HG03469 (cell line): ENCODE measurements around the gene GRP.
"Not testable (repeated sequence)": the region's sequence is repeated elsewhere in the genome, so short reads cannot be mapped to it uniquely, and the experiment has no call there.

Source experiments
- ATAC-seq: cut with Tn5 transposase; IDR thresholded peaks from one replicate; pipeline ENCODE4 v1.9.1; 2021; ENCODE audit warnings: mild to moderate bottlenecking, moderate library complexity, moderate number of reproducible peaks; ENCODE audit not compliant: unreplicated experiment

The GRP gene

DNA sequence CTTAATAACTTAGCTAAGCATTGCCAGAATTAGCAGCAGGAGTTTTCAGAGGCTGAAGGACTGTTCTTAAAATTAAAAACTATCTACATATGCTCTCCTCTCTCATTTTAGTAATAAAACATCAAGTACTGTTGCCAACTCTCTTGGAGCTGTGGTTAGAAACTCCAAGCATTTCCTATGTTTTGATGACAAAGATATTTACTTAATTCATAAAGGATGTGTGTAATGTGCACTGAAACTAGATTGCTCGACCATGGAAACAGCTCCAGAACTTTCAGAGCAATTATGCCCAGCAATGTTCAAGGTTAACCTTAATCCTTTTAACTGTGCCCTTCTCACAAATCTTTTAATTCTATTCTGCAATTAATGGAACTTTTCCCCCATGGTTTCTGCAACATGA is 8.4 kb downstream of the GRP start:
- ATAC-seq: no peak

DNA sequence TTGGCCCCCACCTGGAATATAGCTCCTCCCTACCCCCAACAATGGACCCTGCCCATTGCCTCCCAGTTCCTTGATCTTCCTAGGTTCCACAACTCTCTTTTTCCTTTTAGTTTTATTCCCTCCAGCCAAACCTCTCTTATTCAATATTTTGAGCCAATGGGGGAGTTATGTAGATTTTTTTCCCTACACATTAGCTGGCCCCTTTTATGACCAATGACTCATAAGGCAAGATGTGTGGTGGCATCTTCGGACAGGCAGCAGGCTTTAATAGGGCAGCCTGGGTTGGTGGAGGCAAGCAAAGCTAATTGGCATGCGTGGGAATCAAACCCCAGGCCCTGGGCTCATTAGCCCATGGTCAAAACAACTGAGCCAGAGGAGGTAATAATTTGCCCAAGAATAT is 9.2 kb downstream of the GRP start:
- no peak for ATAC-seq

DNA sequence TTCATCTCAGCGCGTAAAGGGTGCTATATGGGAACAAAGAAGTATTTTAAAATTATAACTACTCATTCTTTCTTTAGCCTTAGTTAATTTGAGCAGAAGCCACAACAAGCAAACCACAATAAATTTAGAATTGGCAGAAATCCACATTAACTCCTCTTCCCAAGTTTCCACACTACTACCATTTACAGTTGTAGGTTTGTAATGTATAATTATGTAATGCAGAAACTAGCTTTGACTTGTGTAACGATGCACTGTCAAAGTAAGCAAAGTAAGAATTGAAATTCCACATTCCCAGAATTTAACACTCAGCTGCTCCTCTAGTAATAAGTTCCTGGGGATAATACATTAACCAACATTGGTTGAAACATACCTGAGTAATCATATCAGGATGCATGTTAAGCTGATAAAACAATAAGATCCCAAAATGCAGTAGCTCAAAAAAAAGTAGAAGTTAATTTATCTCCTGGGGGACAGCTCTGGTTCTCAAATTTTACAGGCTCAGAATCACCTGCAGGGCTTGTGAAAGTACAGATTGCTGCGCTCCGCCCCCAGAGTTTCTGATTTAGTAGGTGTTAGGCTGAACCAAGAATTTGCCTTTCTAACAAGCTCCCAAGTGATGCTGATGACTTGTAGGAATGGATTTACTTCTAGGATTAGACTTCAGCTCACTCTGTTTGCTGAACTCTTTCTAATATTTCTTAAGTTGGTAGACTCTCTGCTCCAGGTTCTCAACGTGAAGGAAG is 9.9 kb downstream of the GRP start:
- ATAC-seq: no peak

DNA sequence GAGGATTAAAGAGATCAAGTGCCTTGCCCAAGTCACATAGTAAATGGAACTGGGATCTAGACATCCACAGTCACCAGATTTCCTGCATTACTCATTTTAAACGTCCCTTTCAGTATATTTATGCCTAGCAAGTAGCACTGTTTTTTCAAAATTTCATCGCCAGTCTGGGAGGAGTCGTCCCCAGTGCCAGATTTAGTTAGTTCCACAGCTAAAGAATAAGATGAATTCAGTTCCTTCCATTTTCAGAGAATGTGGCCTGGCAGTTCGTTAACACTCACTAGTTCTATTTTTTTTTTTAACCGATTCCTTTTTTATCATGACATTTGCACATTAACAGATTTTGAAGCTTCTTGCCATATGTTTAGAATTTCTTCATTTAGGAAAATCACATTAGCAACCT is 11.2 kb downstream of the GRP start:
- ATAC-seq: no peak

DNA sequence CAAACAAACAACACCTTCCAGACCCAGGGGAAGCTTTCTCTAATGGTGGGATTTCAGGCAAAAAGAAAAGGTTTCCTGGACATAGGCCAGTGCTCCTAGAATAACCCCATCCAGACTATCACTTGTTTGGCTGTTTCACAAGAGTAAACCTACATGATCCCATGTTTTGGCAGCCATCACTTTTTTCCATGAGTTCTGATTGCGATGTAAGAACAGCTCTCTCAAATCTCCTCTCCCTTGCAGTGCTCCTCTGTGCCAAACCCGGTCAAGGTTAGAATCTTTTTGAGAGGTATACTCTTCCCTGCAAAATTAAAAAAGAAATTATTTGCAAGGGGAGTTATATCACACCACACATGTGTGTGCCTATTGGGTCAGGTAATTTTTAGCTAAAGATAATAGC is 11.9 kb downstream of the GRP start:
- ATAC-seq: no peak

DNA sequence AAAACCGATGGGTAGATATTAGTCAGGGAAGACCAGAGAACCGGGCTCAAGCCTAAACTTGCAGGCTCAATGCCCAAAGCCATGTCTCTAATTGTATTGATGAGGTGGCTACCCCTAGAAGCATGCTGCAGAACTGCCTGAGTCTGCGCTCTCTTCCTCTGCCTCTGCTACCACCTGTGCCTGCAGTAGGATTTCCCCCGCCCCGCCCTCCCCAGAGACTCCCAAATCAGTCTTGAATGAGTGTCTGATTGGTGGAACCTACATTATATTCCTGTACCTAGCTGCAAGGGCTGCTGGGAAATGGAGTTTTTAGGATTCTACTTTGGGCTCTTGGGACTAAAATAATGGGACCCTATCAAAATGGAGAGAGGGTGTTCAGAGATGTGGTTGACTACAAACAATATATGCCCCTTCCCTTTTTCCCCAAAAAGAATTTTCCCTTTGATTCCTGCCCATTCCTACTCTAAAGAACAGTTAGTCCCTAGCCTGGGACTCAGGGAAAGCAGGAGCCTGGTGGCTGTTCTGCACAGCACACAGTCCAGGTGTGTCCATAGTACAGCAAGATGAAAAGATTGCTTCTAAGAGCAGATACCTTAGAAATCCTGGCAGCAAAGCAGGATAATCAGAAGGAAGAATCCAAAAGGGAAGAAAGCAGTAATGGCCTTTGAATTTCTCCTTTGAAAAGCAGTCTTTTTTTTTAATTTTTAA is 12.5 kb downstream of the GRP start:
- ATAC-seq: no peak

DNA sequence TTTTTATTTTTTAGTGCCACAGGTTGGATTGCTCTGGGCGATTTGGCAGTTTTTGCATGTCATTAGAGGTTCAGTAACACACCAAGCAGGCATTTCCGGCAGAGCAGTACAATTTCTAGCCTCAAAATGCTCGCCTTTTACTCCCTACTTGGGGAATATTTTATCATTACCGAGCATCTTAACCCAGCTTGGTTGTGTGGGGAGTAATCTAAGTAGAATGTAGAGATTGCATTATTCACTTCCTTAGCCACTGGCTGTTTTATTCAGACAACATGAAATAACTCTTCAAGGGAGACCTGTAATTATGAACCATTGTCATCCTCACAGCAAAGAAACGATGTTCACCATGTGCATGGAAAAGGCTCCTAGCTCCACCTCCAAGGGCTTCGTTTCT is 13.1 kb downstream of the GRP start:
- no peak for ATAC-seq

DNA sequence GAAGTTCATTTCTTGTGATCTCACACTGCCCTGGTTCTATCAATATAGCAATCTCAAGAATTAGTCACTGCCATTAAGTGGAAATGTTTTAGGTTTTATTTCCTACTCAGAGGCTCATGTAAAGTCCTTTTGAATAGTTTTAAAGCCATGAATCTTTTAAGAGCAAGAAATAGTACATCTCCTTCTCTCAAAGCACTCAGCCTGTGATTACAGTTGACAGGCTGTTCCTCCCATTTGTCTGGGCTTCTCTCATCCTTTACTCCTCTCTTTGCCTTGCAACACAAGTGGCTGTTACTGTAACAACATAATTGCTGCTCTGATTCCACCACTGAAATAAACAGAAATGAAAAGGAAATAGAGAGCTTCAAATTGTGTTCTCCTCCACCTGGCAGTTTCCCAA is 18.4 kb downstream of the GRP start:
- ATAC-seq: no peak

DNA sequence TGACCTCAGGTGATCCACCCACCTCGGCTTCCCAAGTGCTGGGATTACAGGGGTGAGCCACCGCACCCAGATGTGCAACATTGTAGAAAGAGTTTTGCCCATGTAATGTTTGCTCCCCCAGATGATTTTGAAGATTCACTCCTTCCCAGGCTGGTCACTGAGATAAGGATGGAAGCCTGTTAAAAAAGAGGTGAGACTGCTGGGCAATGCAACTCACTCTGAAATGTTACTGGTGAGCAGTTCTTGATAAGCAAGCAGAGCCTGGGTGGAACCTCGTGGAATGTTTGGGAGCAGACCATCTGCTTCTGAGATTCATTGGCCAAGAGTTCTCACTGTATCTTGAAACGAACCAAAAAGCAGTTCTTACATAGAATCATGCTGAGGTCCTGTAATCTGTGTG is 19.7 kb downstream of the GRP start:
- no peak for ATAC-seq

DNA sequence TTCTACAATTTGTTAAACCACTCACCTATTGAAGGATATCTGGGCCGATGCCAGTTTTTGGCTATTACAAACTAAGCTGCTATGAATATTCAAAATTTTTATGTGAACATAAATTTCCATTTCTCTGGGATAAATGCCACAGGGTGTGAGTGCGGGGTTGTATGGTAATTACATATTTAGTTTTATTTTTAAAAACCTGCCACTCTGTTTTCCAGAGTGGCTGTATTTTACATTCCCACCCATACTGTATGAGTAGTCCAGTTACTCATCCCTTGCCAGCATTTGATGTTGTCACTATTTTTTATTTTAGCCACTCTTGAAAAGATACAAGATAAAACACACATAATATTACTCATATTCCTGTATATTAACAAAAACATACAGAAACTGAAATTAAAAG is 22.9 kb downstream of the GRP start:
- no peak for ATAC-seq

DNA sequence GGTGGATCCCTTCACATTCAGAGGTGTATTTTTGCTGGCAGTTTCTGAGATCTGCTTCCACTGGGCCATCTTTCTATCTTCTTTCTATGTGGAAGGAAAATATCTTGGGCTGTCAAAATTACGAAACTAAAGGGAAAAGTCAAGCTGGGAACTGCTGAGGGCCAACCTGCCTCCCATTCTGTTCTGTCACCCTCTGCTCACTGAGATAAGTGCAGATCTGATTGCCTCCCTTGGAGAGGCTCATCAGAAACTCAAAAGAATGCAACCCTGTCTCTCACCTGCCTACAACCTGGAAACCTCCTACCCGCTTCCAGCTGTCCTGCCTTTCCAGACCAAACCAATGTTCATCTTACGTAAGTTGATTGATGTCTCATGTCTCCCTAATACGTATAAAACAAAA is 26.8 kb downstream of the GRP start:
- ATAC-seq: no peak

DNA sequence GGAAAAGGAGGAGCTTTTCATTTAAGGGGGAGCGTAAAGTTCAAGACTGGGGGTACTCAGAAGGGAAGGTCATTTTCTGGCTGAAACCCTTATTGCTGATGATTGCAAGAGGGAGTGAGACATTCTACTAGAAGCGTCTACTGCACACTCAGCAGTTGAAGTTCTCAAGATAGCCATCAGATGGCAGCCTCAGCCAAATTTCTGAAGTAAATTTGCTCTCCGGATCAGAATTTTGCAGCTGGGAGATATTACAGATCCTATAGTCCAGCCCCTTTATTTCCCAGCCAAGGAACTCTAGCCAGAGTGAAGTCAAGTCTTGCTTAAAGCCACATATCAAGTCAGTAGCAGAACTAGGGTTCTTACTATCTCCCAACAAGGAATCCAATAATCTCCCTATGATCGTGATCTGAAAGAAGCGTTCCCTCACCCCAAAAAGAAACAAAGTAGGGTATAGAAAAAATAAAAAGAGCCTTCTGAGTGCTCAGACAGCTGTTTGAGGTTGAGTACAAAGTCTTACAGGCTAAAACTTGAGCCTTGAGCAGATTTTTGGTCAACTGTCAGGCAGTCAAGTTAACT is 29.3 kb downstream of the GRP start:
- ATAC-seq: no peak

DNA sequence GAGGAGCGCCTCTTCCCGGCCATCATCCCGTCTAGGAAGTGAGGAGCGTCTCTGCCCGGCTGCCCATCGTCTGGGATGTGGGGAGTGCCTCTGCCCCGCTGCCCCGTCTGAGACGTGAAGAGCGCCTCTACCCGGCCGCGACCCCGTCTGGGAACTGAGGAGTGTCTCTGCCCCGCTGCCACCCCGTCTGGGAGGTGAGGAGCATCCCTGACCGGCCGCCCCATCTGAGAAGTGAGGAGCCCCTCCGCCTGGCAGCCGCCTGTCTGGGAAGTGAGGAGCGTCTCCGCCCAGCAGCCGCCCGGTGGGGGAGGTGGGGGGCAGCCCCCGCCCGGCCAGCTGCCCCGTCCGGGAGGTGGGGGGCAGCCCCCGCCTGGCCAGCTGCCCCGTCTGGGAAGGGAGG is 35.5 kb downstream of the GRP start:
- ATAC-seq: not testable (repeated sequence)

DNA sequence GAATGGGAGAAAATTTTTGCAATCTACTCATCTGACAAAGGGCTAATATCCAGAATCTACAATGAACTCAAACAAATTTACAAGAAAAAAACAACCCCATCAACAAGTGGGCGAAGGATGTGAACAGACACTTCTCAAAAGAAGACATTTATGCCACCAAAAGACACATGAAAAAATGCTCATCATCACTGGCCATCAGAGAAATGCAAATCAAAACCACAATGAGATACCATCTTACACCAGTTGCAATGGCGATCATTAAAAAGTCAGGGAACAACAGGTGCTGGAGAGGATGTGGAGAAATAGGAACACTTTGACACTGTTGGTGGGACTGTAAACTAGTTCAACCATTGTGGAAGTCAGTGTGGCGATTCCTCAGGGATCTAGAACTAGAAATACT is 41.9 kb downstream of the GRP start:
- not testable (repeated sequence) for ATAC-seq

DNA sequence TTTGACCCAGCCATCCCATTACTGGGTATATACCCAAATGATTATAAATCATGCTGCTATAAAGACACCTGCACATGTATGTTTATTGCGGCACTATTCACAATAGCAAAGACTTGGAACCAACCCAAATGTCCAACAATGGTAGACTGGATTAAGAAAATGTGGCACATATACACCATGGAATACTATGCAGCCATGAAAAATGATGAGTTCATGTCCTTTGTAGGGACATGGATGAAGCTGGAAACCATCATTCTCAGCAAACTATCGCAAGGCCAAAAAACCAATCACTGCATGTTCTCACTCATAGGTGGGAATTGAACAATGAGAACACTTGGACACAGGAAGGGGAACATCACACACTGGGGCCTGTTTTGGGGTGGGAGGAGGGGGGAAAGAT is 42.3 kb downstream of the GRP start:
- not testable (repeated sequence) for ATAC-seq

DNA sequence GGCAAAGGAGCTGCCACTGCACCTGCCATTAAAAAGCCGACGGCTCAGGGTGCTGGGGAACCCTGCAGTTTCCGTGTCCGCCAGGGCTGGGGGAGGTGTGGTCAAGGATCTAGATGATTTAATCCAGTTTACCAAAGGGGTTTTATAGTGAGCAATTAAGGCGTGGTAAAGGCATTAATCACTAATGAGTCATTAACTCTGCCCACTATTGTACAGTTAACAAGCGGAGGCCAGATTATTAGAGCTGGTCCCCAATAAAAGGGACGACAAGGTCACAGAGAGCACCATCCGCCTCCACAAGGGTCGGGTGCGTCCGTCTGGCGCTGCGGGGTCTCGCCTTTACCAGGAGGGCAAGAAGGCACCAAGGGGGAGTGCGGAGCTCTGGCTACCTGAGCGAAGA is 43.7 kb downstream of the GRP start:
- no peak for ATAC-seq

DNA sequence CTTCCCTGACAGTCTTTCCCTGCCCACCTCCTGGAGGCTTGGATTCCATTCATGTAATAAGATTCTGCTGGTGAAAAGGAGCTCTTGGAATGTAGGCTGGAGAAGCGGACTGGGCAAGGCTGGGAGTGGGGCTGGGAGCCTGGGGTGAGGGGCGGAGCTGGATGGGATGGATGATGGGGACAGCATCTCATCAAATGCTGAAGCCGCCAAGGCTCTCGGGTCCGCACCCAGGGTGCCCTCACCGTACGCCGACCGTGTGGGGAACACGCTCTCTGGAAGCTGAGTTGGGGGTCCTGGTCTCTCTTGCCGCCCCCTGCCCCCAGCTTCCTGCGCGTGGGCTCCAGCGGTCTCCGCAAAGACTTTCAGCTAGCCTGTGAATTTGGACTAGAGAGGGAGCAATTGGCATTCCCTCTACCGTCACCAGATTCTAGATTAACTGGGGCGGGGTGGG is 44.2 kb downstream of the GRP start:
- ATAC-seq: no peak

DNA sequence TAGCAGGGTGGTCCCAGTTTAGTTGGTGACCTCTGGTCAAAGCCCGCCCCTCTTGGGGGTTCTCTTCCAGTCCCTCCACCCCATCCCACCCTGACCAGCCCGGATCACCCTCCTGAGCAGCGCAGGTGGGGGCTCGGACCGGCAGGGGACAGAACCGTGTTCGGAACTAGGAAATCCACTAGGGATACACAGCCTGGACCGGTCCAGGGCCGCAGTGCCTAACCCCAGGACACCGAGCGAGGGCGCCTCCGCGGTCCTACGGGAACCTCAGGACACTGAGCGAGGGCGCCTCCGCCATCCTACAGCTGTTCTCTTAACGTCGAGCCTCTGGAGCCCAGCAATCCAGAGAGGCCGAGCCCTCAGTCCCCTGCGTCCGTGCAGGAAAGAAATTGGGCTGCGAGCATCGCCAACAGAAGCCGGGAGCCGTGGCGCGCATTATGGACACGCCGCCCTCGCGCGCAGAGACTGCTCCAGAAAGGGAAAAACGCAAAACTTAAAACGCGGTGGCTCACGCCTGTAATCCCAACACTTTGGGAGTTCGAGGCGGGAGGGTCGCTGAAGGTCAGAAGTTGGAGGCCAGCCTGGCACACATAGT is 44.8 kb downstream of the GRP start:
- no peak for ATAC-seq

DNA sequence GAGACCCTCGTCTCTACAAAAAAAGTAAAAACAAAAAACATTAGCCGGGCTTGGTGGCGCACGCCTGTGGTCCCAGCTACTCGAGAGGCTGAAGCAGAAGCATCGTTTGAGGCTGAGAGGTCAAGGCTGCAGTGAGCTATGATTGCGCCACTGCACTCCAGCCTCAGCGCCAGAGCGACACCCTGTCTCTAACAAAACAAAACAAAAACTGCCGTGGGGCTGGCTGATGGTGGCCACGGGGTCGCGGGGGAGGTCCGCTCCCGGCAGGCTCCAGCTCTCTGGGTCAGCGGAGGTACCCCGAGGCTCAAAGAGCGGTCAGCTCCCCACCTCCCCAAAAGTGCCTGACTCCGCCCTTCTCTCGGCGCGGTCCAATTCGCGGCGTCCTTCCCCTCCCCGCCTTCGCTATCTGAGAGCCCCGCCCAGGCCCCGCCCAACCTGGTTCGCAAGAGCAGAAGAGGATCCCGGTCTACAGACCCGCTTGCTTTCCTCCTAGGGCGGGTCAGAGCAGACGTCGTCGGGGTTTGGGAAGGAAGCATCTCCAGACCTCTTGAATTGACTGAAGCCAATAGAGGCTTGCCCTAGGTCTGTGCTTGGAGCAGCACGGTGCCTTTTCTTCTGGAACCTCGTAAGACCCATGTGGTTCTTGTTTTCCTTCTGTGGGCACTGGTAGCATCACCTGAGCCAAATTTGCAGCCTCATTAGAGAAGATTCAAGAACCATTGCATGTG is 45.5 kb downstream of the GRP start:
- ATAC-seq: no peak

DNA sequence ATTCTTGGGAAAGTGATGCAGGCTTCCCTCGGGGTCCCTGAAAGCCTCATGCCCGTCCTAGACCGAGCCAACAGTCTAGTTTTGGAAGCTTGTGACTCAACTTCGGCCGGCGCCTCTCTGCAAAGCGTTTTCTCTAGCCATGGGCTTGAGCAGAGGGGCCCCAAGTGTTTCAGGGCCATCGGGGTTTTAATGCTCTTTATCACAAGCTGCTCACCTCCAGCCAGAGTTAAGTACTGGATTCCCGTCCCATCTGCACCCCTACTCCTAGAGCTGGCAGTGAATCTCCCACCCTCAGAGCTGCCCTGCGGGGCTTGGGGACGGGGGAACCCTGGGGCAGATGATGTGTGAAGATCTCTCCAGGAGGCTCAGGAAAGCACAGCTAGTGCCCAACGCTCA is 46.0 kb downstream of the GRP start:
- ATAC-seq: no peak

DNA sequence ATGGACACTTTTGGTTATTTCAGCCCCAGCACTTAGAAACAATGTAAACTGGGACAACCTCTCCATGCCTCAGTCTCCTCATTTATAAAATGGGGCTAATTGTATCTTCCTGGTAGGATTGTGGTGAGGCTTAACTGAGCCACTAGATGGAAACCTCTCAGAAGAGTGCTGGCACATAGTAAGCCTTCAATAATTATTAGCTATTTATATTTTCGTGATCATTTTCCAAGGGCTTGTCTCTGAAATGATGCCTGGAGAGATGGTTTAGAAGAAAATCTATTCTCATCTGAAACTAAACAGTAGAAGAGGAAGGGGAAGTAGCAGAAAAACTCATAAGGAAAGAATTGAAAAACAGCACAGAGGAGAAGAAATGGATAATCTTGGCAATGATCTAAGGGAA is 46.5 kb downstream of the GRP start:
- no peak for ATAC-seq
